Eye (tissue), 1 donor: Measurements from ENCODE around the gene GPR32.
"Not testable (repeated sequence)": the region's sequence is repeated elsewhere in the genome, so short reads cannot be mapped to it uniquely, and the experiment has no call there.

Experiments
- DNase-seq: peaks from one replicate; pipeline ENCODE4 v3.0.0-alpha.2; 2015

GPR32 gene

DNA sequence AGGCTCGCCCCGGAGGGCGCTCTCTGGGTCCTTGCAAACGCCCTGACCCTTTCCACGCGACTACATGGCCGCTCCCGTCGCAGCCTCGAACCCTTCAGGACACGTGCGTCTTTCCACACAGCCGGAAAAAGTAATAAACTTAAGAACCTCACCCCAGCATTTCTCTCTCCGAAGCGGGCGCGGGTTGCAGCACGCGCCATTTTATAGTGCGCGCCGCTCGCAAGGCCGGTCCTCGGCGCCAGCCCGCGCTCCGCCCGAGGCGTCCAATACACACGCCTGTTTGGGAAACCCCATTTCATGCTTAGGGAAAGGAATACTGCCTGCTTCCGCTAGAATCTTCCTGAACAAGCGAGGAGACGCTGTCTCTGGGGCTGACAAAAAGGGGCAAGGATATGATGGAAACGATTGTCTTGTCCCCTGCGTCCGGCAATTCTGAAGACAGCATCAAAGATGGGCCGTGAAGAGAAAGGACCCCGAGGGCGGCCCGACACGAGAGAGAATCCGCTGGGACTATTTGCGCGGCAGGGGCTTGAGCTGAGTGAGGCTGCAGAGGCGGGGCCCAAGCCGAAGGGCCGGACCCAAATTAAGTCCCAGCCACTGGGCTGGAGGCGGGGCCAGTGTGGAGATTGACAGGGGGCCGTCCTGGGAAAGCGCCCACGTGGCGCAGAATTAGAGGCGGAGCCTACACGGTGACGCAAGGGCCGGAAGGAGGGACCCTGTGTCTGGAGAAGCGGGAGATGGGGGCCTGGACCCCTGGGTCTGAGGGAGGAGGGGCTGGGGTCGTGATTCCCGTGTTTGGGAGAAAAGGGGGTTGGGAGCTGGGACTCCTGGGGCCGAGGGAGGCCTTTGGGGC is 34.4 kb downstream of the GPR32 start:
- peak; percentile 100 for DNase-seq

GRCh38 chr19:50808856-50809255 is 38.6 kb downstream of the GPR32 start:
- DNase-seq, result no peak

GRCh38 chr19:50811622-50812238 is 41.5 kb downstream of the GPR32 start:
- DNase-seq, result not testable (repeated sequence)

GRCh38 chr19:50812474-50812873 is 42.2 kb downstream of the GPR32 start:
- no peak for DNase-seq

- DNase-seq, result no peak
These were observed 44.6 kb downstream of the GPR32 start for GRCh38 chr19:50814883-50815282.

GRCh38 chr19:50815439-50815838 is 45.2 kb downstream of the GPR32 start:
- DNase-seq, result no peak

- DNase-seq, result peak; percentile 87
These were observed 47.9 kb downstream of the GPR32 start for GRCh38 chr19:50817941-50818858.

GRCh38 chr19:50818859-50819472 is 48.7 kb downstream of the GPR32 start:
- no peak for DNase-seq

DNA sequence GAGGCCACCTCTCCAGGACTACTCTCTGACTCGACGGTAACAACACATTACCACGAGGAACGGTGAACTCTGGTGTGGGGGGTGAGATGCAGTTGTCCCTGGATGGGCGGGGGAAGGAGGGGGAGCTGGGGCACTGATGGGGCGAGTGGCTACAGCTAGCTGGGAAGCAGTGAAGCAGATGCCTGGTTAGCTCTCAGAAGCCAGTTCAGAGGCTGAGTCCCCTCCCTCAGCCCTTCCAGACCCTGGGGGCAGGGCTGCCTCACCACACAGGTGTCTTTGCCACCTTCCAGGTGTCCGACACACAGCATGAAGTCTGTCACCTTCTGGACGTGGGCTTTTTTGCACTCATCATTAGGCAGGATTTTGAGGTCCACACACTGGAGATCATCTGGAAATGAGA is 49.4 kb downstream of the GPR32 start:
- no peak for DNase-seq

- no peak for DNase-seq
These were observed 49.8 kb downstream of the GPR32 start for GRCh38 chr19:50820086-50820485.

- DNase-seq, result peak; percentile 24
These were observed 50.4 kb downstream of the GPR32 start for GRCh38 chr19:50820549-50821247.

GRCh38 chr19:50821248-50821612 is 51.0 kb downstream of the GPR32 start:
- no peak for DNase-seq
